Fibroblast of the aortic adventitia (primary cell): ENCODE data around the gene FBXL7. TPM values are rescaled to one million over a fixed set of nuclear protein-coding genes. Genes with fewer than 3 reads are reported as not detected.

Experiments used
- DNase-seq: peaks from one replicate; pipeline ENCODE4 v3.0.0-alpha.2; 2010; ENCODE audit warnings: low read depth
- H3K4me3 ChIP-seq: 2 replicates; pipeline ENCODE4 v1.5.1; 2011; ENCODE audit warnings: low read depth, mild to moderate bottlenecking, control low read depth, low read length, moderate library complexity
- CTCF ChIP-seq: IDR thresholded peaks from 2 replicates; pipeline ENCODE4 v1.5.1; 2011; ENCODE audit warnings: mild to moderate bottlenecking, low read length, control low read depth, inconsistent platforms; ENCODE audit not compliant: insufficient read depth
- total RNA-seq: library from RNA; depleted of rRNA; stranded (reverse); fragments of >200 nt; gene quantifications from 2 replicates; pipeline ENCODE4 v1.2.3, GENCODE V29; 2012; ENCODE audit warnings: low replicate concordance

The FBXL7 gene
- total RNA-seq, 1 donor: 12.4 TPM

DNA sequence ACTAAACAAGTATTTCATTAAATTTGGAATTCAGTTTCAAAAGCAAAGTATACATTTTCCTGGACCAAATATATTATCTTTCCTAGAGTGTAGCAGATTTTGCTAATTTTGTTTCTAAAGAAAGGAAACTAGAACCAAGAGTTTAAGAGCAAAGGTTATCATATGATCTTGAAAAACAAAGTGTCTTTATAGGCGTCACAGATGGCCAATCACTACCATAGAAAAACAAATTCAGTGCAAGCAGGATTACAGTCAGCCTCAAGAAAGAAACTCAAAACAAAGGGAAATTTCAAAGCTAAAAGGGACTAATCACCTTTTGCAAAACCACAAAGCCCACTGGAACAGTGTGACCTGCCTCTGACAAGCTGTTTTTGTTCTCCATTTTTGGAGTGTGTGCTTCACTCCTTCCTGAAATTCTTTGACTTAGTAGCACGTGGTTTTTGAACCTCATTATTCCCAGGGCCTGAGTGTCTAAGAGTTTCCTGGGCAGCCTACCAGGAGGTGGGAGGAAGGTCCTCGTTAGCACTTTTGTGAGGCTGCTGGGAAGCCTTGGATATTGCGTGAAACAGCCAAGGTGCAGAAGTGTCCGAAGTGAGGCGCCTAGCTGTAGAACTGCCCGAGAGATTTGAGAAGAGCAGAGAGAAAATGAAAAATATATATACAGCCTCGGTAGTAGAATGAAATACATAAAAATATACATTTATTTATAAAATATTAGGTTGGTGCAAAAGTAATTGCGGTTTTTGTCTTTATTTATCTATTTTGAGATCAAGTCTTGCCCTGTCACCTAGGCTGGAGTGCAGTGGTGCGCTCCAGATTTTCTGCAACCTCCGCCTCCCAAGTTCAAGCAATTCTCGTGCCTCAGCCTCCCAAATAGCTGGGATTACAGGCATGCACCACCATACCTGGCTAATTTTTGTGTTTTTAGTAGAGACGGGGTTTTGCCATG is 433.6 kb downstream of the FBXL7 start:
- no peak overlapping the region for H3K4me3 ChIP-seq
- DNase-seq: no peak
- no peak for TF ChIP-seq CTCF

- DNase-seq: no peak
- no peak for TF ChIP-seq CTCF
- no peak overlapping the region for H3K4me3 ChIP-seq
These were observed 436.7 kb downstream of the FBXL7 start for GRCh38 chr5:15936505-15937245.

- DNase-seq: no peak
- no peak for TF ChIP-seq CTCF
- no peak overlapping the region for H3K4me3 ChIP-seq
These were observed 437.7 kb downstream of the FBXL7 start for GRCh38 chr5:15937708-15938107.

DNA sequence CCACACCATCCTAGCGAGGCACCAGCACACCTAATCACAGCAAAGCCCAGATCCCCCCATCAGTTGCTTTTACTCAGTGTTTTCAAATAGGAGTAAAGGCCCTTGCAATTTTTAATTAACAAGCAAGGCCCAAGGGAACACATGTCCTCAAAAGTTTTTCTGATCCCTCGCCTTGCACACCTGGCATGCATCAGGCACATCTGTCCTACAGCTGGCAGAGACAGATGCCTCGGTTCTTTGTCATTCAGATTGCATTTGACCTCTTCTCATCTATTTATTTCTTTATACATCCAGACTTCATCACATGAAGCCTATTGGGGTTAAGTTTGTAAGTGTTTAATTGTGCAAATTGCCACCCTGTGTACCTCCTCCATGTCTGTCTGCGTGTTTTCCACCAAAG is 438.2 kb downstream of the FBXL7 start:
- DNase-seq: no peak
- no peak for TF ChIP-seq CTCF
- H3K4me3 ChIP-seq: no peak overlapping the region

DNA sequence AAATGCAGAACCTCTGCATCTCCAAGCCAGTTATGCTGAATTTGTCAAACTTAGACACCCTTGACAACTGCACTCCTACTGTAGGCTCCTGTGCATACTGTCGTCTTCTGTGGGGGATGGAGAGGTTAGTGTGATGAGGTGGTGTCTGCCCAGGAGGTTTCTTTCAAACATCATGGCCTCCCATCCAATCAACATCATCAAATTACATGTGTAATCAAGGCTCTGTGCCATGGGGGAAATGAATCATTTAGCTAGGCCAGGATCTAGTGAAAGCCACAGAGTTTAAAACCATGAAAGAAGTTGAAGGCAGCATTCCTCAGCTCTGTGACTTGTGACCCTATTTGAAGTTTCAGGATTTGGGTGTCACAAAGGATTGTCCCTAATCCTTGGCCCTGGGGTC is 439.0 kb downstream of the FBXL7 start:
- no peak overlapping the region for H3K4me3 ChIP-seq
- no peak for TF ChIP-seq CTCF
- DNase-seq: peak; percentile 73

GRCh38 chr5:15940905-15941304 is 440.9 kb downstream of the FBXL7 start:
- no peak for TF ChIP-seq CTCF
- H3K4me3 ChIP-seq: no peak overlapping the region
- DNase-seq: no peak
